HG03196 (cell line): ENCODE data around the gene NOLC1.
A peak's percentile ranks its signal among the peaks of the same experiment; 100 is the strongest.

Source experiments
- ATAC-seq: cut with Tn5 transposase; IDR thresholded peaks from one replicate; pipeline ENCODE4 v1.9.1; 2021; ENCODE audit not compliant: unreplicated experiment

The NOLC1 gene

DNA sequence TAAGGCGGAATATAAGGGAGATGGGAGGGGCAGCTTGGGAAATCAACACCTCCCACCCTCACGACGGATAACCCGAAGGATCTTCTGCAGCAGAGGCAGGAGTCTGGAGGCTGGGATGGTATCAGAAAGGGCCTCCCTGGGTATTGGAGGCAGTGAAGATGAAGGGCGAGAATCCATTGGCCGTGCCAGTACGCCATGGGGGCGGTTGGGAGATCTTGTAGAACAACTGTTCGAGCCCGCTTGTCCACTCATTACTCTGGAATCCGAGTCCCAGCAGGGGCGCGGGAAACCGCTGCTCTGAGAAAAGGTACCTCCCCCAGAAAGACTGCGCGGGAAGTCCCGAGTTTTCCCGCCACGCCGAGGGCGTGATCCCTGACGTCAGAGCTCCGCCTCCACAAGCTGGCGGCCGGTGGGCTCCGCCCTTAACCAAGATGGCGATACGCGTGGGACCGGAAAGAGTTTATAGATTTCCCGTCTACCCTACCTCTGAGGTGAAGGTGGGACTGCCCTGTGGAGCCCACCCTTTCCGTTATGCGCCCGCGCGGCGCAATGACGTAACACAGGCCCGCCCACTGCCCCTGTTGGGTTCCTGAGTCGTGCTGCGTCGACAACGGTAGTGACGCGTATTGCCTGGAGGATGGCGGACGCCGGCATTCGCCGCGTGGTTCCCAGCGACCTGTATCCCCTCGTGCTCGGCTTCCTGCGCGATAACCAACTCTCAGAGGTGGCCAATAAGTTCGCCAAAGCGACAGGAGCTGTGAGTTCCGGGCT, at the start of gene NOLC1:
NOLC1 (plus strand) TSS at position 616 of the 771 bp plus-strand sequence; CDS start at position 638, 22 bp downstream.
- peak; percentile 93 for ATAC-seq

- no peak for ATAC-seq
These were observed 49.8 kb upstream of the NOLC1 start for GRCh38 chr10:102102421-102102820.

DNA sequence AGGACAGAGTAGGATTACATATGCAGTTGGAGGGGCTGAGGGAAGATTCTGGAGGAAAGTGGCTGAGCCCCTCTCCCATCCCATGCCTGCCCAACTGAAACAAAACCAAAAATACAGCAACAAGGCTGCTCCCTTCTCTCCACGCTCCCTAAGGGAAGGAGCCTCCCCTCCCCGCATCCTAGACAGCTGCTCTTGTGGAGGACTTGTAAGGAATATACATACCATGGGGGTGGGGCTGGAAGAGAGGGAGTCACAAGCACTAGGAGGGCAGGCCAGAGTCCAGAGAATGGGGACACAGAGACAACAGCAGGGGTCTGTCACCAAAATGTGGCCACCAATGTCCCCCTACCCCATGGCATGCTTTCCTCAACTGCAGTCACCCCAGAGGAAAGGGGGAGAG, 45.2 kb upstream of the NOLC1 start:
- ATAC-seq: no peak

GRCh38 chr10:102109166-102110116, 42.7 kb upstream of the NOLC1 start:
- no peak for ATAC-seq

DNA sequence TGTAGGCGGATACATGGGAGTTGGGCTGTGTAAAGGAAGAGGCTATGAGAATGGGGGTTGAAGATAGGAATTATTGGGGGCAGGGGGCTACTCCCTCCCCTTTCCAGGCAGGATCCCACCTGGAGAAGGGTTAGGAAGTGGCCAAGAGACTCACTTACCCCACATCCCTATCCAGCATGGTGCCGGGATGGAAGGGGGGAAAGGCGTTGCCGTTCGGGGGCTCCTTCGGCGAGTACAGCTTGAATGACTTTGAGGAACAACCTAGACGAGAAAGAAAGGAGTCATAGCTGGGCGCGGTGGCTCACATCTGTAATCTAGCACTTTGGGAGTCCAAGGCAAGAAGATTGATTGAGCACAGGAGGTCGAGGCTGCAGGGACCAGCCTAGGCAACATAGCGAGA, 40.9 kb upstream of the NOLC1 start:
- ATAC-seq: no peak

GRCh38 chr10:102112210-102112817, 39.9 kb upstream of the NOLC1 start:
- ATAC-seq: no peak

DNA sequence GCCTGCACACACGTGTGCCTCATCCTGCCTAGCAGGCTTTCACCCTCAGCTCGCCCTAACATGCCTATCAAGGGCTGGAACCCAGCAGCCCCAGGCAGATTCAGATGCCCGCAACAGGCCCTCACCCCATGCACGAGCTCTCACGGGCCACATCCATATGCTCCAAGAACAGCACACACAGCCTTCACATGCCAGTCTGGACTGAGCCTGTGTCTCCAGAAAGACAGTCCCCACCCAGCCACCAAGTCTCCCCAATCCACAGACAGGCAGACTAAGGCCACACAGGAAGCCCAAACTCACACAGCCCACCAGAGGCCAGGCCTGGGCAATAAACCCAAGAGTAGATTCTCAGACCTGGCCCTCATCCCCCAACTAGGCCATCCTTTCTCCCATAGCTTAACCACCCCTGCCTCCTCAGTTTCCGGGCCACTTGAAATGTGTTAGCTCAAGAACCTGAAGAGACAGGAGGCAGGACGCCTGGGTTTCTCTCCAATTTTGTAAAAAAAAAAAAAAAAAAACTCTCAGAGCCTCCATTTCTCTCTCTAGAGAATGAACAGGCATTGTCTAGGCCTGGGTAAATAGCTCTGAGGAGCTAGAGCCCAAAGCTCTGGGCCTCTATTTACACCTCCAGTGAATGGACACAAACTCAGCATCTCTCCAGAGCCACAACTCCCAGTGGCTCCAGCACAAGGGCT, 38.8 kb upstream of the NOLC1 start:
- no peak for ATAC-seq

DNA sequence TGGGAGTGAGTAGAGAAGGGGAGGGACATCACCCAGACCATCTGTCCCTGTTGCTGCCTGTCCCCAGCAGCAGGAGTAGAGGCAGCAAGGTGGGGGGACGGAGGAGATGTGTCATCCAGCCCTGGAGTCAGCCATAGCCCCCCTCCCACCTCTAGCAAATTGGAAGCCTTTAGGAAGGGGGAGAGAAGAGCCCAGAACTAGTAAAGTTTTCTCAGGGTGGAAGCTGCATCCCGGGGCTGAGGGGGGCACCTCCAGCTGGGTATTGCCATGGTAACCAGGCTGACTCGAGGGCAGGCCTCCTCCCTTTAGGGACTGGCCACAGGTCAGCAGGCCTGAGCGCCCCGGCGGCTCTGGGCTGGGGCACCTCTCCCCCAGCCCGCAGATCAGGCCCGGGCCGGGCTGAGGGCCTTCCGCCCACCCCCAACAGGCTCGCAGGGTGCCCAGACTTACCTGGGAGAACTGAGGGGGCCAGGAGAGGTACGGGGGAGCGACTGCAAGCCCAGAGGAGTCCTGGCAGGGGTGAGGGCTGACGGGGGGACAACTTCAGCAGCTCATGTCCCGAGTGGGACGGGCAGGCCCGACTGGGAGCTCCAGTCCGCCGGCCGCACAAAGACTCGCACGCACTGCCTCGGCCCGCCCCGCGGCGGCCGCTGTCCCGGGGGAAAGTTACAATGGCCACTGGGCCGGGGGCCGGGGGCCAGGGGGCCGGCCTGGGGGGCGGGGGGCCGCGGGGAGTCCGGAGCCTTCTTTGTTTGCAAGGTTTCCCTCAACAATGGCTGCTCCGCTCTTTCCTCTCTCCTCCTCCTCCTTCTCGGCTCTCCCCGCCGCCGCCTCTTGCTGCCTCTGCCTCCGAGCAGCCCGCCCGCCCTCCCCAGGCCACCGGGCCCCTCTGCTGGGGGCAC, 38.0 kb upstream of the NOLC1 start:
- ATAC-seq: peak; percentile 12

GRCh38 chr10:102114861-102115618, 37.1 kb upstream of the NOLC1 start:
- ATAC-seq: peak; percentile 38

DNA sequence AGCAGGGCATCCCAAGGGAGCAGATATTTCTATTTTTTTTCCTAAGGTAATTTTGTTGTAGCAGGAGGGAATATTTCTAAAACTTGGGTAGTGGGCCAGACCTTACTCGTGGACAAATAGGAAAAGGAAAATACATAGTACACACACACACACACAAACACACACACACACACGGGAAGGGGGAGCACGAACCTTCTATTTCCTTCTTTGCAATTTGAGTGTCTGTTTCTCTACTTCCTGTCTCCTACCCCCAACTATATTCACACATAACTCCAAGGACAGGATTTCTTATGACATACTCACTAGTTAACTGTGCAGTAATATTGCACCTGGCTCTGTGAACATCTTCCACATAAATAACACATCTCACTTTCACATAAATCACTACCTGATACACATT, 36.4 kb upstream of the NOLC1 start:
- ATAC-seq: no peak

GRCh38 chr10:102116656-102117055, 35.5 kb upstream of the NOLC1 start:
- ATAC-seq: no peak

DNA sequence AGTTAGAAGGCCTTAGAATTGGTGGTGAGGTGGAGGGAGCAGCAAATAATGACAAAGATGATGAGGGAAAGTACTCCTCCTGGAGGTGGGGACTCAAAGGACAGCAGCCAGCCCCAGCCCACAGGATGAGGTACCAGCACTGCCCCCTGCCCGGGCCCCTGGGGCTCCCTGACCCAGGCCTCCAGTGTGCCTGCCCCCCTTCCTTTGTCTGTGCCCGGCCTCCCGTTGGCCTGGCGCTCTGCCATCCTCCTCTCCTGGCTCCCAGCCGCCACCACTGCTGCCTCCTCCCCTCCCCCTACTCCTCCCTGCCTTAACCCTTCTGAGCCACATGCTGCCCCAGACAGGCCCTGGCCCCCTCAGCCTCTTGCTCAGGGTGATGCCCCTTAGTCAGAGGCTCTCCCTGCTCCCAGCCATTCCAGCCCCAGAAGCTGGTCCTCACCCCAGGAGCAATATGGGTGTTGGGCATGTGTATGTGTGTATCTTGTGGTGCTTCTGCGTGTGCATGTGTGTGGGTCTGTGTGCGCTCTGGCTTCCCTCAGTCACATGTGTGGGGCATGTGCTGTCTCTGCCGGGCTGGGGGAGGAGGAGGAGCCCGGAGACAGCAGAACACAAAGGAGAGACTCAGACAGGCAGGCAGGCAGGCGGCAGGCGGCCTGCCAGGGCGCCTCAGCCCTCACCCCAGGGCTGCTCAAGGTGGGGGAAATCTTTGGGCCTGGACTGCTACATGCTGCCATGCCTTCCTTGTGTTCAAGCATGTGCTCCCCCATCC, 34.6 kb upstream of the NOLC1 start:
- ATAC-seq: no peak

DNA sequence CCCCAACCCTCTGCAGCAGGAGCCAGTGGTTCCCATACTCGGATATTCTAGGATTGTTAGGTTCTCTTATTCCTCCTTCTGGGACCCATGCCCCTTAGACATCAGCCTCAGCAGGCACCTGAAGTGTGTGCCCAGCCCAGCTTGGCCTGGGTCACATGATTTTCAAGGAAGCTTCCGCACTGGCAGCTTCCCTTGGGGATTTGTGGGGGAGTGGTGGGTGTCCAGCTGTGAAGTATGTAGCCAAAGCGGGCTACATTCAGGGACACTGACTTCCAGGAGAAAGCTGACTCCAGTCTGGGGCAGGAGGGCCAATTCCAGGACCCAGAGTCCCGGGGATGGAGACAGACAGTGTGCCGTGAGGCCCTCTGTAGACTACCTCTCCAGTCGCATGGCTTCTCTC, 33.3 kb upstream of the NOLC1 start:
- no peak for ATAC-seq

DNA sequence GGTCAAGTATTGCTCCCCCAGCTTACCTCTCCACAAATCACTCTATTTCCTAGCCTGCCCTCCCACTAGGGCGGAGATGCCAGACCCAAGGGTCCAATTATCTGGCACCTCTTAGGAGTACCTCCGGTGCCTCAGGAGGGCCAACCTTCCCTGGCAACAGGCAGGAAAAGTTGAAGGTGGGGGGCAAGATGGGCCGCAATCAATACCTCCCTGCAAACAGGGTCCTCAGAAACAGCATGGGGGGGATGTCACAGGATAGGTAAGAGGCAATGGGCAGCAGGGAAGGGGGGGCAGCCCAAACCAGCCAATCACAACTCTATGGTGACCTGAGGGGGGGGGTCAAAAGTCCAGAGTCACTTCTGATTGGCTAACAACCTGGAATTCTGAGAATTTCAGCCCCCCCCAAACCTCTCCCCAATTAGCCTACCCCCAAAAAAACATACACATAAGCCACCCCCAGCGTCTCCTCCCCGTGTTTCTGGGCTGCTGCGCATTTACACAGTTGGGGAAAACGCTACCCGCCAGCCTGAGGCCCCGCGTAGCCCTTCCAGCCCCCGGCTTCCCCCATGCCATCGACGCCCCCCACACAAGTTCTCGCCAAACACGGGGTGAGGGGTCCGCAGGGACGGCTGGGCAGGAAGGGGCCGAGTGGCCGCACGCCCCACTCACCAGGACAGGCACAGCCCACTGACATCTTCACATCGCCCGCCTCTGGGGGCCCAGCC, 32.6 kb upstream of the NOLC1 start:
- ATAC-seq: no peak

GRCh38 chr10:102120142-102120990, 31.8 kb upstream of the NOLC1 start, which contains the start of gene LDB1:
TSS of gene LDB1 (minus strand) at chr10:102120368. CDS start at chr10:102120110, 258 bp downstream.
- peak; percentile 47 for ATAC-seq

GRCh38 chr10:102120991-102121738, 31.0 kb upstream of the NOLC1 start:
- no peak for ATAC-seq
